HG03571 (cell line): ENCODE data around the gene CKLF.
"Not testable (repeated sequence)": the region's sequence is repeated elsewhere in the genome, so short reads cannot be mapped to it uniquely, and the experiment has no call there.

Experiments used
- ATAC-seq: cut with Tn5 transposase; IDR thresholded peaks from one replicate; pipeline ENCODE4 v1.9.1; 2021; ENCODE audit not compliant: unreplicated experiment

The CKLF gene

GRCh38 chr16:66552286-66553177, at the start of gene CKLF:
TSS of gene CKLF (plus strand) at chr16:66552576. CDS start at chr16:66552716, 140 bp downstream.
- peak; percentile 80 for ATAC-seq

- no peak for ATAC-seq
These were observed 49.3 kb upstream of the CKLF start for GRCh38 chr16:66503030-66503429.

- ATAC-seq: no peak
These were observed 48.8 kb upstream of the CKLF start for GRCh38 chr16:66503612-66504011.

GRCh38 chr16:66507731-66508239, 44.6 kb upstream of the CKLF start:
- ATAC-seq: no peak

GRCh38 chr16:66508248-66508913, 44.0 kb upstream of the CKLF start:
- ATAC-seq: no peak

GRCh38 chr16:66508914-66509496, 43.4 kb upstream of the CKLF start:
- ATAC-seq: no peak

GRCh38 chr16:66509576-66509975, 42.8 kb upstream of the CKLF start:
- ATAC-seq: no peak

- ATAC-seq: no peak
These were observed 42.1 kb upstream of the CKLF start for GRCh38 chr16:66510298-66510697.

GRCh38 chr16:66510711-66511601, 41.4 kb upstream of the CKLF start:
- no peak for ATAC-seq

- ATAC-seq: no peak
These were observed 40.6 kb upstream of the CKLF start for GRCh38 chr16:66511602-66512271.

GRCh38 chr16:66512272-66513110, 39.9 kb upstream of the CKLF start:
- no peak for ATAC-seq

GRCh38 chr16:66513111-66513723, 39.2 kb upstream of the CKLF start:
- ATAC-seq: no peak

GRCh38 chr16:66514391-66514790, 38.0 kb upstream of the CKLF start:
- ATAC-seq: not testable (repeated sequence)

- ATAC-seq: not testable (repeated sequence)
These were observed 37.3 kb upstream of the CKLF start for GRCh38 chr16:66514980-66515595.

- ATAC-seq: no peak
These were observed 36.5 kb upstream of the CKLF start for GRCh38 chr16:66515596-66516508.

- no peak for ATAC-seq
These were observed 35.9 kb upstream of the CKLF start for GRCh38 chr16:66516509-66516807.

- peak; percentile 97 for ATAC-seq
These were observed 35.4 kb upstream of the CKLF start for GRCh38 chr16:66516808-66517585.
